HG03575 (cell line): ENCODE measurements around the gene PIK3C2B.
A peak's percentile ranks its signal among the peaks of the same experiment; 100 is the strongest.

Experiments
- ATAC-seq: cut with Tn5 transposase; IDR thresholded peaks from one replicate; pipeline ENCODE4 v1.9.1; 2021; ENCODE audit not compliant: unreplicated experiment, insufficient number of reproducible peaks, low FRiP score; ENCODE audit errors: extremely low read depth

Gene PIK3C2B

GRCh38 chr1:204483791-204484190 lies 10.8 kb downstream of the PIK3C2B start:
- ATAC-seq: no peak

- ATAC-seq: no peak
Measured at GRCh38 chr1:204480515-204480914, 14.1 kb downstream of the PIK3C2B start.

GRCh38 chr1:204479387-204480136 lies 15.0 kb downstream of the PIK3C2B start:
- no peak for ATAC-seq

GRCh38 chr1:204478921-204479320 lies 15.7 kb downstream of the PIK3C2B start:
- no peak for ATAC-seq

- ATAC-seq: no peak
Measured at GRCh38 chr1:204478172-204478899, 16.3 kb downstream of the PIK3C2B start.

- ATAC-seq: no peak
Measured at GRCh38 chr1:204477036-204477740, 17.4 kb downstream of the PIK3C2B start.

GRCh38 chr1:204476563-204476962 lies 18.0 kb downstream of the PIK3C2B start:
- ATAC-seq: no peak

- no peak for ATAC-seq
Measured at GRCh38 chr1:204475656-204476432, 18.8 kb downstream of the PIK3C2B start.

- no peak for ATAC-seq
Measured at GRCh38 chr1:204473400-204473965, 21.1 kb downstream of the PIK3C2B start.

GRCh38 chr1:204472660-204473059 lies 21.9 kb downstream of the PIK3C2B start:
- no peak for ATAC-seq

GRCh38 chr1:204471687-204472086 lies 22.9 kb downstream of the PIK3C2B start:
- no peak for ATAC-seq

GRCh38 chr1:204469304-204469703 lies 25.3 kb downstream of the PIK3C2B start:
- ATAC-seq: no peak

- no peak for ATAC-seq
Measured at GRCh38 chr1:204468766-204469302, 25.8 kb downstream of the PIK3C2B start.

- ATAC-seq: no peak
Measured at GRCh38 chr1:204468206-204468605, 26.4 kb downstream of the PIK3C2B start.

- no peak for ATAC-seq
Measured at GRCh38 chr1:204466416-204467405, 27.9 kb downstream of the PIK3C2B start.

GRCh38 chr1:204465546-204466415 lies 28.8 kb downstream of the PIK3C2B start:
- peak; percentile 51 for ATAC-seq

GRCh38 chr1:204464701-204465100 lies 29.9 kb downstream of the PIK3C2B start:
- ATAC-seq: no peak
